Large intestine (tissue), 3 donors: Measurements from ENCODE around the gene MUS81. TPM values are rescaled to one million over a fixed set of nuclear protein-coding genes. Genes with fewer than 3 reads are reported as not detected.
"Not testable (repeated sequence)": the region's sequence is repeated elsewhere in the genome, so short reads cannot be mapped to it uniquely, and the experiment has no call there.

Experiments
- DNase-seq, 2 donors: peaks; one replicate each; pipeline versions ENCODE4 v3.0.0 to v3.0.0-alpha.2; 2013
- H3K27ac ChIP-seq: one replicate; pipeline ENCODE4 v1.5.1; 2013; ENCODE audit warnings: low read length
- H3K27me3 ChIP-seq: 2 replicates; pipeline ENCODE4 v1.6.1; 2013; ENCODE audit warnings: low read length; ENCODE audit not compliant: control insufficient read depth, insufficient read depth
- H3K36me3 ChIP-seq: 2 replicates; pipeline ENCODE4 v1.6.1; 2013; ENCODE audit warnings: low read length; ENCODE audit not compliant: control insufficient read depth, insufficient read depth
- H3K4me1 ChIP-seq: one replicate; pipeline ENCODE4 v1.6.1; 2013; ENCODE audit warnings: low read length; ENCODE audit not compliant: control insufficient read depth, insufficient read depth
- H3K4me3 ChIP-seq: one replicate; pipeline ENCODE4 v1.5.1; 2013; ENCODE audit warnings: low read length
- H3K9me3 ChIP-seq: one replicate; pipeline ENCODE4 v1.6.1; 2013; ENCODE audit warnings: mild to moderate bottlenecking, low read depth, low read length, moderate library complexity; ENCODE audit not compliant: control insufficient read depth
- WGBS: methylation state at CpG from one replicate; pipeline ENCODE4 v1.1.5; 2013; ENCODE audit warnings: low lambda C conversion rate; ENCODE audit not compliant: insufficient coverage; 5-methylcytosine and 5-hydroxymethylcytosine counted together
- polyA plus RNA-seq: library from polyadenylated mRNA; unstranded; fragments of 120-200 nt; gene quantifications from one replicate; pipeline ENCODE4 v1.2.1, GENCODE V29; 2013

Gene MUS81
- polyA plus RNA-seq, 1 donor: 62.1 TPM

GRCh38 chr11:65822776-65823528 lies 37.3 kb upstream of the MUS81 start:
- Histone ChIP-seq H3K9me3 (no peaks in the 10 kb centered on the region), H3K27ac (peak overlapping the region; percentile 96), H3K4me1 (peaks cover 62% of the 10 kb centered on the region), H3K27me3 (no peaks in the 10 kb centered on the region), H3K4me3 (no peak overlapping the region), H3K36me3 (no peaks in the 10 kb centered on the region)
- peak; percentile 70 to 80 for DNase-seq
- 27% methylated on average over 3 of the region's 15 CpGs for WGBS

GRCh38 chr11:65826984-65827735 lies 33.1 kb upstream of the MUS81 start:
- H3K27ac ChIP-seq: peak overlapping the region; percentile 90
- no peaks in the 10 kb centered on the region for H3K9me3 ChIP-seq
- no peaks in the 10 kb centered on the region for H3K36me3 ChIP-seq
- 60% methylated on average over 1 of the region's 8 CpGs for WGBS
- H3K4me1 ChIP-seq: peaks cover 51% of the 10 kb centered on the region
- H3K4me3 ChIP-seq: peak overlapping the region; percentile 5
- DNase-seq: peak; percentile 88 to 95
- H3K27me3 ChIP-seq: no peaks in the 10 kb centered on the region

DNA sequence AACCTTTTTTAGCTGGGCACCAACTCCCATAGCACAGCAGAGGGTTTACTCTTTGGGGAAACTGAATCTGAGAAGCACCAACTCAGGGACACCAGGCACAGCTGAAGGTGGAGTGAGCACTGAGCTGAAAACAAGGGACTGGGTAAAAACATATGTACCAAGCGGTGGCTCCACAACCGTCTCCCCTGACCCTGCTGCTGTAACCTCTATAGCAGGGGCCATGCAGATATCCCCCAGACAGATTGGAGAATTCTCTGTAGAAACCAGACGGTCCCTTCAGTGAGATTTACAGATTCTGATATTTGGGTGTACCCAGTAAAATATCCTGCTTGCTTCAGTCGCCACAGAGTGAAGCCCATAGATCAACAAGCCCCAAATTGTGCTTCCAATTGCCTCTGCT lies 30.8 kb upstream of the MUS81 start:
- Histone ChIP-seq H3K27ac (no peak overlapping the region), H3K4me1 (peaks cover 39% of the 10 kb centered on the region), H3K4me3 (no peak overlapping the region), H3K27me3 (no peaks in the 10 kb centered on the region), H3K9me3 (no peaks in the 10 kb centered on the region), H3K36me3 (no peaks in the 10 kb centered on the region)
- DNase-seq: no peak
- no CpG with 5 or more reads among the region's 4 CpGs for WGBS

DNA sequence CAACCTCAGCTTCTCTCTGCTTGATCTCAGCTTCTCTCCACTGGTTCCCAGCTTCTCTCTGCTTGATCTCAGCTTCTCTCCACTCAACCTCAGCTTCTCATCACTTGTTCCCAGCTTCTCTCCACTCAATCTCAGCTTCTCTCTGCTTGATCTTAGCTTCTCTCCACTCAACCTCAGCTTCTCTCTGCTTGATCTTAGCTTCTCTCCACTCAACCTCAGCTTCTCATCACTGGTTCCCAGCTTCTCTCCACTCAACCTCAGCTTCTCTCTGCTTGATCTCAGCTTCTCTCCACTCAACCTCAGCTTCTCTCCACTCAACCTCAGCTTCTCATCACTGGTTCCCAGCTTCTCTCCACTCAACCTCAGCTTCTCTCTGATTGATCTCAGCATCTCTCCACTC lies 28.0 kb upstream of the MUS81 start:
- H3K4me1 ChIP-seq: peaks cover 32% of the 10 kb centered on the region
- DNase-seq, H3K36me3 ChIP-seq, H3K4me3 ChIP-seq, H3K27ac ChIP-seq, H3K27me3 ChIP-seq, H3K9me3 ChIP-seq: not testable (repeated sequence)

- WGBS: no CpG with 5 or more reads among the region's 63 CpGs
- H3K4me3 ChIP-seq: peak within 1 kb of the TSS; percentile 70
- H3K9me3 ChIP-seq: no peaks in the 10 kb centered on the region
- no peaks in the 10 kb centered on the region for H3K36me3 ChIP-seq
- H3K27me3 ChIP-seq: no peaks in the 10 kb centered on the region
- peaks cover 22% of the 10 kb centered on the region for H3K4me1 ChIP-seq
- peak within 1 kb of the TSS; percentile 9 for H3K27ac ChIP-seq
- peak; percentile 94 to 95 for DNase-seq
Measured at GRCh38 chr11:65833297-65834030, 26.8 kb upstream of the MUS81 start, which contains the start of gene SNX32. Gene SNX32 (plus strand): TSS chr11:65833963. CDS start chr11:65834066, 103 bp downstream.

GRCh38 chr11:65834202-65834601 lies 26.0 kb upstream of the MUS81 start:
- no CpG with 5 or more reads among the region's 6 CpGs for WGBS
- peak overlapping the region; percentile 70 for H3K4me3 ChIP-seq
- no peak overlapping the region for H3K27ac ChIP-seq

DNA sequence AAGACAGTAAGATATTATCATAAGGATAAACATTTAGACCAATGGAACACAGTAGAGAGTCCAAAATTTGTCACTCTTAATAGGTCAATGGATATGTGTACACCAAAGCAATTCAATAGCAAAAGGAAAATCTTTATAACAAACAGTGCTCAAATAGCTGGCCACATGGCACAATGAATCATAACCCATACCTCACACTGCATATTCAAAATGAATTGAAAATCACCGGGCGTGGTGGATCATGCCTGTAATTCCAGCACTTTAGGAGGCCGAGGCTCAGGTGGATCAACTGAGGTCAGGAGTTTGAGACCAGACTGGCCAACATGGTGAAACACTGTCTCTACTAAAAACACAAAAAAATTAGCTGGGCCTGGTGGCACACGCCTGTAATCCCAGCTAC lies 18.1 kb upstream of the MUS81 start:
- no peak overlapping the region for H3K27ac ChIP-seq
- no peak overlapping the region for H3K4me3 ChIP-seq
- peaks cover 9% of the 10 kb centered on the region for H3K4me1 ChIP-seq
- no peaks in the 10 kb centered on the region for H3K27me3 ChIP-seq
- DNase-seq: no peak
- WGBS: 100% methylated on average over 2 of the region's 4 CpGs
- no peaks in the 10 kb centered on the region for H3K36me3 ChIP-seq
- H3K9me3 ChIP-seq: no peaks in the 10 kb centered on the region

More at GRCh38 chr11:65834202-65834601, 26.0 kb upstream of the MUS81 start:
- Histone ChIP-seq H3K9me3 (no peaks in the 10 kb centered on the region), H3K36me3 (no peaks in the 10 kb centered on the region), H3K27me3 (no peaks in the 10 kb centered on the region), H3K4me1 (peaks cover 16% of the 10 kb centered on the region)
- no peak for DNase-seq

- H3K4me1 ChIP-seq: peaks cover 9% of the 10 kb centered on the region
- H3K4me3 ChIP-seq: no peak overlapping the region
- no peaks in the 10 kb centered on the region for H3K27me3 ChIP-seq
- peak overlapping the region; percentile 7 for H3K27ac ChIP-seq
- no CpG with 5 or more reads among the region's 3 CpGs for WGBS
- DNase-seq: peak in 1 of 2 donors; percentile 49
- no peaks in the 10 kb centered on the region for H3K36me3 ChIP-seq
- no peaks in the 10 kb centered on the region for H3K9me3 ChIP-seq
Measured at GRCh38 chr11:65843811-65844210, 16.4 kb upstream of the MUS81 start.

GRCh38 chr11:65844231-65844872 lies 15.9 kb upstream of the MUS81 start:
- Histone ChIP-seq H3K4me3 (no peak overlapping the region), H3K27me3 (no peaks in the 10 kb centered on the region), H3K36me3 (no peaks in the 10 kb centered on the region), H3K4me1 (peaks cover 12% of the 10 kb centered on the region), H3K27ac (peak overlapping the region; percentile 7), H3K9me3 (no peaks in the 10 kb centered on the region)
- DNase-seq: peak in 1 of 2 donors; percentile 73
- no CpG with 5 or more reads among the region's 10 CpGs for WGBS

GRCh38 chr11:65847746-65848145 lies 12.5 kb upstream of the MUS81 start:
- peaks cover 4% of the 10 kb centered on the region for H3K9me3 ChIP-seq
- no peak overlapping the region for H3K4me3 ChIP-seq
- peaks cover 20% of the 10 kb centered on the region for H3K36me3 ChIP-seq
- peaks cover 42% of the 10 kb centered on the region for H3K4me1 ChIP-seq
- no CpG with 5 or more reads among the region's 3 CpGs for WGBS
- no peak for DNase-seq
- no peaks in the 10 kb centered on the region for H3K27me3 ChIP-seq
- H3K27ac ChIP-seq: no peak overlapping the region
